ENCODE results near the gene ATXN7. TPM values are rescaled to one million over a fixed set of nuclear protein-coding genes. Genes with fewer than 3 reads are reported as not detected.

ATXN7 gene
- total RNA-seq, 1 donor from 2014 or later, result 43.2 TPM

DNA sequence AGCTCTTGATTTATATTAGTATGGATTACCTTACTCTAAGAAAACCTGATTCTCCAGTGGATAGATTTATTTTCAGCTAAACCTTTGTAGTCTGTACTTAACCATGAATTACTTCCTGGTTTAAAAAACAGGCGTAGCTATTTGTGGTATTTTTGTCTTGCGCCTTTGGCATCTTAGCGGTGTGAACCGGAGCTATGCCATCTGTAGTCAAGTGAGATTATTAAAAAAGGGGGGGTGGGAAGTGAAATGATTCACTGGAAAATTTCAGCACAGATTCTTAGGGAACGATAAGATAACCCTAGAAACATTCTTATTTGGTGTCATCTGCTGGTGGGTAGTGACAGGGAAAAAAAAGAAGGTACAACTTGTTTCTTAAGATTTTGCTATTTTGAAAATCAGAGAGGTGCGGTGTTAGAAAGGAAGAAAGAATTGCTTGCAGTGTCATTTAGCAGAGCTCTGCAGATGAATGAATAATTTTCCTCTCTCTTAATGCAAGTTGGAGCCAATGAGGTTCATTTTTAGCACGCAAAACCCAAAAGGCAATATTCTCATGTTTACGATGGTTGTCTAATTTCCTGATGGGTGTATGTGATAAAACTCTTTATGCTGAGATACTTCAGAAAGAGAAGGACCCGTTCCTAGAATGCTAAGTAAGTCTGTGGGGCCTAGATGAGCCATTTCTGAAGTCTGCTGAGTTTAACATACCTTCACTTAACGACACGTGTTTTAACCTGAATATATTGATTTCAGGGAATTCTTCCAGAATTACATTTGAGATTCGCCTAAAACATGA, 115.6 kb downstream of the ATXN7 start:
- Histone ChIP-seq H3K4me3 (no peak overlapping the region), H3K4me1 (peaks cover 57% of the 10 kb centered on the region)

DNA sequence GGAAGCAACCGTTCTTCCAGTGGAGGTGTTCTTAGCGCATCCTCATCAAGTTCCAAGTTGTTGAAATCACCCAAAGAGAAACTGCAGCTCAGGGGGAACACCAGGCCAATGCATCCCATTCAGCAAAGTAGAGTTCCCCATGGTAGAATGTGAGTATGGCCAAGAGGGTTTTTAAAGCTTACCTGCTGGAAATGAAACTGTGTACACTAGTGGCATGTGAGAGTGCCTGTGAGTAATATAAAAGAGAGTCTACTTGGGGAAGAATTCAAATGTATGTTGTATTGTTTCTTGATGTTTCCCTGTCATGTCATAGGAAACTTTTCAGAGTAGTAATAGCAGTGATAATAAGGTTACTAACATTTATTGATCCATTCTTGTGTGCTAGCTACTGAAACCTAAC, 116.4 kb downstream of the ATXN7 start:
- no peak overlapping the region for H3K27ac ChIP-seq
- TF ChIP-seq POLR2AphosphoS5 (IDR thresholded peaks at IDR 0.05; ENCODE audit: insufficient read depth in 1 of 2, low read depth in 1 of 2) (no peak), POLR2A (IDR thresholded peaks at IDR 0.05) (no peak)
- TF ChIP-seq, protein P1, sequence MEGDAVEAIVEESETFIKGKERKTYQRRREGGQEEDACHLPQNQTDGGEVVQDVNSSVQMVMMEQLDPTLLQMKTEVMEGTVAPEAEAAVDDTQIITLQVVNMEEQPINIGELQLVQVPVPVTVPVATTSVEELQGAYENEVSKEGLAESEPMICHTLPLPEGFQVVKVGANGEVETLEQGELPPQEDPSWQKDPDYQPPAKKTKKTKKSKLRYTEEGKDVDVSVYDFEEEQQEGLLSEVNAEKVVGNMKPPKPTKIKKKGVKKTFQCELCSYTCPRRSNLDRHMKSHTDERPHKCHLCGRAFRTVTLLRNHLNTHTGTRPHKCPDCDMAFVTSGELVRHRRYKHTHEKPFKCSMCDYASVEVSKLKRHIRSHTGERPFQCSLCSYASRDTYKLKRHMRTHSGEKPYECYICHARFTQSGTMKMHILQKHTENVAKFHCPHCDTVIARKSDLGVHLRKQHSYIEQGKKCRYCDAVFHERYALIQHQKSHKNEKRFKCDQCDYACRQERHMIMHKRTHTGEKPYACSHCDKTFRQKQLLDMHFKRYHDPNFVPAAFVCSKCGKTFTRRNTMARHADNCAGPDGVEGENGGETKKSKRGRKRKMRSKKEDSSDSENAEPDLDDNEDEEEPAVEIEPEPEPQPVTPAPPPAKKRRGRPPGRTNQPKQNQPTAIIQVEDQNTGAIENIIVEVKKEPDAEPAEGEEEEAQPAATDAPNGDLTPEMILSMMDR (IDR thresholded peaks at IDR 0.05), result no peak
- peaks cover 50% of the 10 kb centered on the region for H3K4me1 ChIP-seq
- H3K36me3 ChIP-seq, result peaks cover 0 to 31% of the 10 kb centered on the region in 2 donors
- intact Hi-C loops (cut with DNase I), result loop anchor here (10.0 kb wide), 1 partner anchor 65 kb away; the partner anchor contains the start of gene SCAANT1
- H3K27me3 ChIP-seq, result no peaks in the 10 kb centered on the region
- no peak for DNase-seq (ENCODE audit: extremely low spot score in 2 of 2)
- no peak overlapping the region for H3K4me3 ChIP-seq
- no peaks in the 10 kb centered on the region for H3K9me3 ChIP-seq

More for the DNA sequence above, 115.6 kb downstream of the ATXN7 start:
- intact Hi-C loops (cut with DNase I), result no loop called here
- H3K36me3 ChIP-seq, result peaks cover 0 to 26% of the 10 kb centered on the region in 2 donors
- H3K9me3 ChIP-seq, result no peaks in the 10 kb centered on the region
- H3K27me3 ChIP-seq, result no peaks in the 10 kb centered on the region
- H3K27ac ChIP-seq, result no peak overlapping the region
- TF ChIP-seq POLR2AphosphoS5 (IDR thresholded peaks at IDR 0.05; ENCODE audit: insufficient read depth in 1 of 2, low read depth in 1 of 2) (peak in 1 of 2 donors; percentile 39), POLR2A (IDR thresholded peaks at IDR 0.05) (no peak)
- no peak for DNase-seq (ENCODE audit: extremely low spot score in 2 of 2)

DNA sequence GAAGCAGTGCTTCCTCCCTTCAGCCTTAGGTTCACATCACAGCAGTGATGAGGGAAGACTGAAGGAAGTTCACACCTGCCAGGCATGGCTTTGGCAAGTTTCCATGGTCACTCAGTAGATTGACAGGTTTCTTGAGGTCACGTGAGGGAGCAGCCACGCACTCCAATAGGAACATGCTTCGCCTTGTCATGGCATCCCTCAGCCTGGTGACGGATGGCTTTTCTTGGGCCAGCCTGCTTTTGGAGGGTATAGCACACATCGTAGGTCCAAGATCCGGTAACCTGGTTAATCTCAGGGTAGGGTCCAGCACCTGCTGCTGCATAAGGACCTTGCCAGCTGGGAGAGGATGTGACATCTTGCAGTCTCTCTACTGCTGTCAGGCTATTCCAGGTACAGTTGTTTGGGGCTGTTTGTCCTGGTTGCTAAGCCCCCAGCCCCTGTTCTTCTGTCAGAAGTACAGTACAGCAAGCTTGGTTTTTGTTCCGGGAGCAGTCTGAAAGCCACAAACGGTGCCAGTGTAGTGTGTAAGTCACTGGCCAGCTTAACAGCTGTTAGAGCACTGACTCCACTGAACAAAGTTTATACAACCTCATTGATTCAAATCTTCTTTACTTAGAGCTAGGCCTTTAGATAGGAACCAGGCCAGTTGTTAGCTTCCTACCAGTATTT, 117.3 kb downstream of the ATXN7 start:
- no peaks in the 10 kb centered on the region for H3K27me3 ChIP-seq
- no peak for DNase-seq (ENCODE audit: extremely low spot score in 2 of 2)
- no peak overlapping the region for H3K27ac ChIP-seq
- intact Hi-C loops (cut with DNase I), result loop anchor here (10.0 kb wide), 1 partner anchor 66 kb away; the partner anchor contains the start of gene SCAANT1
- peaks cover 41% of the 10 kb centered on the region for H3K4me1 ChIP-seq
- peaks cover 0 to 31% of the 10 kb centered on the region in 2 donors for H3K36me3 ChIP-seq
- H3K9me3 ChIP-seq, result no peaks in the 10 kb centered on the region
- TF ChIP-seq POLR2A (IDR thresholded peaks at IDR 0.05), result no peak
- TF ChIP-seq, protein P1 (IDR thresholded peaks at IDR 0.05), result no peak
- TF ChIP-seq POLR2AphosphoS5 (IDR thresholded peaks at IDR 0.05; ENCODE audit: insufficient read depth in 1 of 2, low read depth in 1 of 2), result no peak
- H3K4me3 ChIP-seq, result no peak overlapping the region

DNA sequence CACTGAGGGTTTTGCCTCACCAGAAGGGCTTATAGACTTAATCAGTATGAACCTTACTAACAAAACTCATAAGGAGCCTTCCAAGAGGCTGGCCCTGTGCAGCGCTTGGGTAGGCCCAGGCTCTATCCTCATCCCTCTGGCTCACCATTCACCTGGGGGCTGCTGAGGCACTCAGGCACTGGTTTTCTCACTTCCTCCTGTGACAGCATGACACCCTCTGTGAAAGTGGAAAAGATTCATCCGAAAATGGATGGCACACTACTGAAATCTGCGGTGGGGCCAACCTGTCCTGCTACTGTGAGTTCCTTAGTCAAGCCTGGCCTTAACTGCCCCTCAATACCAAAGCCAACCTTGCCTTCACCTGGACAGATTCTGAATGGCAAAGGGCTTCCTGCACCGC, 118.3 kb downstream of the ATXN7 start:
- peaks cover 0 to 38% of the 10 kb centered on the region in 2 donors for H3K36me3 ChIP-seq
- TF ChIP-seq POLR2AphosphoS5 (IDR thresholded peaks at IDR 0.05; ENCODE audit: insufficient read depth in 1 of 2, low read depth in 1 of 2), result no peak
- TF ChIP-seq, protein P1 (IDR thresholded peaks at IDR 0.05), result no peak
- TF ChIP-seq POLR2A (IDR thresholded peaks at IDR 0.05), result no peak
- intact Hi-C loops (cut with DNase I), result loop anchor here (10.0 kb wide), 1 partner anchor 67 kb away; the partner anchor contains the start of gene SCAANT1

DNA sequence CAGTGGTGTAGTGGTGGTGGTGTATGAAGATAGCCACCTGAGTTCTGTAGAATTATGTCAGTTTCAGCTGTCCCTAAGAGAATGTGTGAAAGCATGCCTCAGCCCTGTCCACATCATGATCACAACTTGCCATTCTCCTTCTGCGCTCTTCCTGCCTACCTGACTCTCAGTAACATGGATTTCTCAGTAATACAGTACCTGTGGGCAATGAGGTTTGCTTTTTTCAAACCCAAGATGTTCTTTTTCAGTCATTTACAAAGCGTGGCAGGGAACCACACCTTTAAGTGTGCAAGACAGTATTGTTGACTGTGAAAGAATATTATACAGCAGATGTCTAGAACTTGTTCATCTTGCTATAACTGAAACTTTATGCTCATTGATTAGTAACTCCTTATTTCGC, 120.7 kb downstream of the ATXN7 start:
- Histone ChIP-seq H3K9me3 (no peaks in the 10 kb centered on the region), H3K36me3 (peaks cover 0 to 49% of the 10 kb centered on the region in 2 donors), H3K27ac (no peak overlapping the region), H3K4me1 (peaks cover 10% of the 10 kb centered on the region), H3K4me3 (no peak overlapping the region), H3K27me3 (no peaks in the 10 kb centered on the region)
- intact Hi-C loops (cut with DNase I), result loop anchor here (10.0 kb wide), 1 partner anchor 70 kb away; the partner anchor contains the start of gene SCAANT1
- TF ChIP-seq, protein P1 (IDR thresholded peaks at IDR 0.05), result no peak
- TF ChIP-seq POLR2A (IDR thresholded peaks at IDR 0.05), result no peak
- TF ChIP-seq POLR2AphosphoS5 (IDR thresholded peaks at IDR 0.05; ENCODE audit: insufficient read depth in 1 of 2, low read depth in 1 of 2), result no peak
- DNase-seq (ENCODE audit: extremely low spot score in 2 of 2), result no peak

More for the DNA sequence above, 118.3 kb downstream of the ATXN7 start:
- Histone ChIP-seq H3K27ac (no peak overlapping the region), H3K4me1 (peaks cover 30% of the 10 kb centered on the region), H3K9me3 (no peaks in the 10 kb centered on the region), H3K27me3 (no peaks in the 10 kb centered on the region), H3K4me3 (no peak overlapping the region)
- DNase-seq (ENCODE audit: extremely low spot score in 2 of 2), result no peak
